Measurements from ENCODE around the gene FUT7.
"Not testable (repeated sequence)": the region's sequence is repeated elsewhere in the genome, so short reads cannot be mapped to it uniquely, and the experiment has no call there.

The FUT7 gene

DNA sequence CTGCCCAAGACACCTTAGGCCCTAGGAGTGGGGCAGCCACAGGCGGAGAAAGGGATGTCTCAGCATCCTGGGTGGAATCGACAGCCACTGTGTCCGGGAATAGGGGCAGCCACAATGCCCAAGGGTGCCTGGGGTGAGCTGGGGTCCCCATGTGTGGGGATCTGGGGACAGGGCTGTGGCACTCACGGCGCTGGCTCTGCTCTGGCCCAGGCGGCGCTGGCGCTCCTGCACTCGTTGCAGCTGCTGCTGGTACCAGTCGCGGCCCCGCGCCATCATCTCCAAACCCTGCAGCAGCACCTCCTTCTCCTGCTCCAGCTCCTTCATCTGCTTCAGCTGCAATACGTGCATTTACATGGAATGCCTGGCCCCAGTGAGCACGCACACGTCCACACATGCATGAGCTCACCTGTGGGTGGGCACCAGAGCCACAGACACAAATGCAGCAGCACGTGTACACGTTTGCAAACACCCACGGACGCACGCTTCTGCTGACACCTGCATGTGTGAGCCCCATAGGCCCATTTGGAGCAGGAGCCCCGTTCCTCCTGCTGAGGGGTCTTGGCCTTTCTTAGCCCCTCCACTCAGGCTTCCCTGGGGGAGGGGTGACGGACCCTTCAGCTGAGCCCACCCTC lies 33.6 kb upstream of the FUT7 start:
- no peak for FAIRE-seq

DNA sequence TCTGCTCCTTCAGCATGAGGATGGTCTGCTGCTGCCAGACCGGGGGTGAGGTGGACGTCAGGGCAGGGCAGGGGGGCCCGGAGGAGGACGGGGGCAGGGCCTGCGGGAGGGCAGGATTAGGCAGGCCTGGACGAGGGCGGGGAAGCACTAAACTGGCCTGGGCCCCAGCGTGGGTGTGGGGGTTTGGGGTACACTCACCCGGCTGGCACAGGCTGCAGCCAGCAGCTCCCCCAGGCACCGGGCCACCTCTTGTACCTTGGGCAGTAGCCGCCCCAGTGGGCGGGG lies 32.9 kb upstream of the FUT7 start:
- no peak for FAIRE-seq

DNA sequence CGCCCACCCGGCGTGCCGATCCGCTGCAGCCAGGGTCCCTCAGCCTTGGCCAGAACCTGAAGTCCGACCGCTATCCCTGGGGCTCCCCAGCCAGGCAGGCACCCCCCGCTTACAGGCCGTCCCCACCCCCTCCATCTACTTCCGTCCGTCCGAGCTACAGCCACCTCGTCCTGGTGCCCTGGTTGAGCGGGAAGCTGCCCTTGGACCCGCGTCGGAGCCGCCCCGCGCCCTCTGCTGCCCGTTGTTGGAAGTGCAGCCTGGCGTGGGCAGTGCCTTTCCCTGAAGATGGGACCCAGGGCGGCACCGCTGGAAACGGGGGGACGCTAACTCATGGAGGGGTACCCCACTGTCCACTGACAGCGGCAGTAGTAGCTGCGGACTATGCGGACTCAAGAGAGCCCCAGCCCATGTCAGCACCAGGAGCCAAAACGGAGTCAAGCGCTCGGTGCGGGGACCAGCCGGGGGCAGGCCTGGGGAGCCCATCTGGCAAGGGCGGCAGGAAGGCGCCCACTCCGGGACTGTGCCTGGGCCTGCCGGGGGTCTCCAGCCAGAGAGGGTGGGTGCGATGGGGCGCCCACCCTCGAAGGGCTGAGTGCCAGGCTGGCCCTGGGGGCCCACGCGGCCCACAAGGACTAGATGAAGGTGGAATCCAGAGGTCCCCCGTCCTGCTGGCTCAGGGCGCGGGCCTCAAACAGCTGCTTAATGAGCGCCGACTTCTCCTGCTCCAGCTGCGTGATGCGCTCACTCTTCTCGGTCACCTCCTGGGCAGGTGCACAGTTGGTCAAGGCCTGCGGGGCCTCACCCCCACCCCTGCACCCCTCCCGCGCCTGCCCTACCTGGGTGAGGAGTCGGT lies 32.4 kb upstream of the FUT7 start:
- FAIRE-seq, result no peak

DNA sequence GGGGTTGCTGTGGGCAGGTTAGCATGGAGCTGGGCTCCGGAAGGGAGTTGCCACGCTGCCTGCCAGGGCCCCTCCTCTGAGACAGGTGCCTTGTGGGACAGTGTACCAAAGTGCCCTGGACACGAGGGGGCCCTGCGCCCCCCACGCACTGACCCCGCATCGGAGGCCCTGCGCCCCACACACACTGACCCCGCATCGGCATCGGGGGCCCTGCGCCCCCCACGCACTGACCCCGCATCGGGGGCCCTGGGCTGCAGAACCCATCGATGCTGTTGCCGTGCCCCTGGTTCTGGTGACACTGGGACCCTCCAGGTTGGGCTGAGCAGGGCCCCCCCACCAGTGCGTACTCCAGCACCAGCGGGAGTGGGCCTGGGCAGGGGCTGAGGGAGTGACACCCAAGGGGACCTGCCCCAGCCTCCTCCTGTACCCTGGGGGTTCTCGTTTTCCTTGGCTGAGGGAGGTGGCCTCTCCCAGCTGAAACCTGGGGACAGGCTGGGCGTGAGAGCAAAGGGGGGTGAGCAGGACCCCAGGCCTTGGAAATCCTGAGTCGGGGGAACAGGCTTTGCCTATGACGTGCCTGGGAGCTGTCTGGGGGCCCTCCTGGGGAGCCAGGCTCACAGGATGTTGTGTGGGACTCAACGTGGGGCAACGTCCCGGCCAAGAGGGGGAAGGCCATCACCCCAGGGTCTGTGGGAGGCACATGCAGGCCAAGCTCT lies 31.6 kb upstream of the FUT7 start:
- no peak for FAIRE-seq

DNA sequence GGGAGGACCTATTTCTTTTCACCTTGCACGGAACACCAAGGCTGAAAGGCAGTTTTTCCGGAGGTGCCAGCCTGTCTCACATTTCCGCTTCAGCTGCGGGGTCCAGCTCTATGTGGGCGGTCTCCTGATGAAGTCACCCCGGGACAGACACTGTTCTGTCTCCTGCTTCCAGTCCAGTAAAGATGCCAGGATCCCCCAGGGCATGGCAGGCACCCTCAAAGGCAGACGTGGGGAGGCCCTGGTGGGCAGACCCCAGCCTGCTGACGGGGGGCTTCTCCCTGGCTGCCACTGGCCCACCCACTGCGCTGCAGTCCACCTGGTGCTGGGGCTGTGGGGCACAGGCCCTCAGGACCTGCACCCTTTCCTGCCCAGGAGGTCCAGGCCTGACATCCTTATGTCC lies 30.9 kb upstream of the FUT7 start:
- FAIRE-seq, result not testable (repeated sequence)

DNA sequence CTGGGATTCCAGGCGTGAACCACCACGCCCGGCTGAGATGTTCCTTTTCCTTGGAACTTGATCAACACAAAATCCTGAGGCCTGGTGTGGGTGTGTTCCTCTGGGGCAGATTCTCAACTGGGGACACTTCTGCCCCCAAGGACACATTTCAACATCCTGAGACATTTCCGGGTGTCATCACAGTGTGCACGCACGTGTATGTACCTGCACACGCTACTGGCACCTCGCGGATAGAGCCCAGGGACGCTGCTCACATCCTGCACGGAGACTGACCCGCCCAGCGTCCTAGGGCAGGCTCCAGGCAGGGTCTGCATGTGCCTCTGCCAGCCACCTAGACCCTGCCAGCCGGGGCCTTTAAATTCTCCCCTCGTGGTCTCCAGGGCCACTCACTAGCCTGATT lies 30.5 kb upstream of the FUT7 start:
- FAIRE-seq, result no peak

DNA sequence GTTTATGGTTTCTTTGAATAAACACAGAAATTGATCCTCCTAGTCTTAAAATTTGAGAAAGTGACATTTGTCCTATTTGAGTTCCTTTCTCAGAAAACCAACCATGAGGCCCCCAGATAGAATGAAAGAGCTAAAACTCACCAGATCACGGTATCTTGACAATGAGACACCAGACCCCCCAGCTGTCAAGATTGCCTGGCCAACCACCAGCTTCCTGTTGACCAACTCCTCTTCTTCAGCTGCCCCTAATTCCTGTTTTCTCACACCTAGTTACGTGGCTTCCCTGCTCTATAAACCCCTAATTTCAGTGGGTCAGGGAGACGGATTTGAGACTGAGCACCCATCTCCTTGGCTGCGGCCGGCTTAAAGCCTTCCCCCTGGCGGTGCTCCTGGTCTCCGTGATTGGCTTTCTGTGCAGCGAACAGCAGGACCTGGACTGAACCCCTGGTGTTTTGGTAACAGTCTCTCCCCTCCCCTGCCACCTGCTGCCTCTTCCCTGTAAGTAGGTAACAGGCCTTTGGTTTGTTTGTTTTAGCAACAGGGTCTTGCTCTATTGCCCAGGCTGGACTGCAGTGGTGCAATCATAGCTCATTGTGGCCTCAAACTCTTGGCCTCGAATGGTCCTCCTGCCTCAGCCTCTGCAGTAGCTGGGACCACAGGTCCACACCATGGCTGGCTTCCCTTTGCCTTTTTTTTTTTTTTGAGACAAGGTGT lies 26.8 kb upstream of the FUT7 start:
- FAIRE-seq, result no peak

DNA sequence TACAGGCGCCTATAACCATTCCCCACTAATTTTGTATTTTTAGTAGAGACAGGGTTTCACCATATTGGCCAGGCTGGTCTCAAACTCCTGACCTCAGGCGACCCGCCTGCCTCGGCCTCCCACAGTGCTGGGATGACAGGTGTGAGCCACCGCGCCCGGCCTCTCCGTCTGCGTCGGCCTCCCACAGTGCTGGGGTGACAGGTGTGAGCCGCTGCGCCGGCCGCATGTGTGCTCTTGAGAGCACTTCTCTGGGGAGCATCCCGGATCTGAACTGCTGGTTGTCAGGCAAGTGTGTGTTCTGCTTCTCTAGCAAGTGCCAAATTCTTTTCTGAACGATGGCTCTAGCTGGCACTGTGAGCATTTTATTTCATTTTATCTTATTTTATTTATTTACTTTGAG lies 25.7 kb upstream of the FUT7 start:
- no peak for FAIRE-seq

DNA sequence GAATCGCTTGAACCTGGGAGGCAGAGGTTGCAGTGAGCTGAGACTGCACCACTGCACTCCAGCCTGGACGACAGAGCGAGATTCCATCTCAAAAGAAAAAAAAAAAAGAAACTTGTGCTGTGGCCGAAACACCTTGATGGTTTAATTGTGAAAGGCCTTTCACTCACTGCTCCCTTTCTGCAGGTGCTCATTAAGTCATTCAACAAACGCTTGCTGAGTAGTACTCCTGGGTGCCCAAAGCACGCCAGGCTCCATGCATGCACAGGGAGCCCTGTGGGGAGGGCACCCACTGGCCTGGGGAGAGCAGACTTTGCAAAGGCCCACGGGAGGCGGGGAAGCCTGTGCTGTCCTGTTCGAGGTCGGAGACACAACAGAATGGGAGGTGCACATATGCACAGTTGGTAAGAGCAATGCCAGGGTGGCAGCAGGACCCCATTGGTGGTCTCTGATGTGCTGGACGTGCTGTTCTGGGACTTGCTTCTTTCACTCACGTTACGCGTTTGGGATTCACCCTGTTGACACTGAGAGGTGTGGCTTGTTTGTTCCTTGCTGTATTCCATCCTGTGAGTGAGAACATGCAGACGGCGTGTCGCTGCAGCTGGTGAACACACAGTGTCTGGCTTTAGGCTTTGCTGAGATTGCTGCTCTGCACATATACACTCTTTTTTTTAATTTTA lies 25.0 kb upstream of the FUT7 start:
- FAIRE-seq, result no peak

DNA sequence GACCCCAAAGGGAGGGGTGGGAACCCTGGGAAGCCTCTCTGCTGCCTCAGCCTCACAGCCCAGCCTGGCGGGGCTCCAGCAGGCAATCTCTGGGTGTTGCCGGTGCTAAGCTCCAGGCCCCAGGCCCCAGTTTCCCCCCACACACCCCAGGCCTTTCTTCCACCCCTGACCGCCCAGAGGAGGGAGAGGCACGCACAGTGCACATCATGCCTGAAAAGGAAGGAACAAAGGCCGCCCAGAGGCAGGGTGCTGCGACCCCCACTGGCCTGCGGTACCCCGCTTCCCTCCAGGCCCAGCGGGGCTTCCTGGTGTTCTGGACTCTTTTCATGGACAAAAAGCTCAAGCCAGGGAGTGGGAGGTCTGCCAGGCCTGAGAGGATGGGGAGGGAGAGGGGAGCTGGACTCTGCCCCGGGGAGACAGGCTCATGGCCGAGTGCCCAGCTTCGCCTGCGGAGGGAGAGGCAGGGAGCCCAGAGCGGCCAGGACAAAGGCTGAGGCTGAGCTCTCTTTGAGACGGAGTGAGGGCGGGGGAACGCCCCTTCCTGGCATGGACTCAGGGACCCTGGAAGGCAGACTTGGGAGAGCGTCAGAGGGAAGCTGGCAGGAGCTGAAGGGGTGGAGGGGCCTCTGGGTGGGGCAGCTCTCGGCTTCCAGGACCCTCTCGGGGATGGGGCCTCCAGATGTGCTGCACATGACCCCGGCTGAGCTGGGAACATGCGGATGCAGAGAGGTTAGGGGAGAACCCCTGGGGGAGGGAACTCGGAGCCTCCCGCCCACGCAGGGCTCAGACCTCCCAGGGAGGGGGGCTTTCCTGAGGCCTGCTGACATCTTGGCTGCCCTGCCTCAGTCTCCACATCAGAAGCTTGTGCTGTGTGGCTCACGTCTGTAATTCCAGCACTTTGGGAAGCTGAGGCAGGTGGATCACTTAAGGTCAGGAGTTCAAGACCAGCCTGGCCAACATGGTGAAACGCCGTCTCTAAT lies 23.8 kb upstream of the FUT7 start:
- FAIRE-seq, result no peak

DNA sequence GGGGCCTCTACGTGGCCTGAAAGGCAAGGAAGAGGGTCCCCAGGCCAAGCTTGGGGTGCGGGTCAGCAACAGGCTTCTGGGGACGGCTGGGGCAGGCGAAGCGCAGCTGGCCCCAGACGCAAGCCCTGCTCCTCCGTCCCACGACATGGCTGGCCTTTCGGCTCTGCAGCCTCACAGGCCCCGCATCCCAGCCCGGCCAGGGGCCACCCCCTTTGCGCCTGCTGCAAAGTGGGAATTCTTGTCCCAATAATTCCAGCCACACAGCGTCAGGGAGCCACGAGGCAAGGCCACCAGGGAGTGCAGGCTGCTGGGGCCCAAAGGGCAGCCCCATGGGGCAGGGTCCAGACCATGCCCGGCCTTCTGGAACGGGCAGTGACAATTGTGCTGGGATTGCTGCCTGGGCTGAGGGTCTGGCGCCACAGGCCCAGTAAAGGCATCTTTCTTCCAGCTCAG lies 23.1 kb upstream of the FUT7 start:
- FAIRE-seq, result no peak

DNA sequence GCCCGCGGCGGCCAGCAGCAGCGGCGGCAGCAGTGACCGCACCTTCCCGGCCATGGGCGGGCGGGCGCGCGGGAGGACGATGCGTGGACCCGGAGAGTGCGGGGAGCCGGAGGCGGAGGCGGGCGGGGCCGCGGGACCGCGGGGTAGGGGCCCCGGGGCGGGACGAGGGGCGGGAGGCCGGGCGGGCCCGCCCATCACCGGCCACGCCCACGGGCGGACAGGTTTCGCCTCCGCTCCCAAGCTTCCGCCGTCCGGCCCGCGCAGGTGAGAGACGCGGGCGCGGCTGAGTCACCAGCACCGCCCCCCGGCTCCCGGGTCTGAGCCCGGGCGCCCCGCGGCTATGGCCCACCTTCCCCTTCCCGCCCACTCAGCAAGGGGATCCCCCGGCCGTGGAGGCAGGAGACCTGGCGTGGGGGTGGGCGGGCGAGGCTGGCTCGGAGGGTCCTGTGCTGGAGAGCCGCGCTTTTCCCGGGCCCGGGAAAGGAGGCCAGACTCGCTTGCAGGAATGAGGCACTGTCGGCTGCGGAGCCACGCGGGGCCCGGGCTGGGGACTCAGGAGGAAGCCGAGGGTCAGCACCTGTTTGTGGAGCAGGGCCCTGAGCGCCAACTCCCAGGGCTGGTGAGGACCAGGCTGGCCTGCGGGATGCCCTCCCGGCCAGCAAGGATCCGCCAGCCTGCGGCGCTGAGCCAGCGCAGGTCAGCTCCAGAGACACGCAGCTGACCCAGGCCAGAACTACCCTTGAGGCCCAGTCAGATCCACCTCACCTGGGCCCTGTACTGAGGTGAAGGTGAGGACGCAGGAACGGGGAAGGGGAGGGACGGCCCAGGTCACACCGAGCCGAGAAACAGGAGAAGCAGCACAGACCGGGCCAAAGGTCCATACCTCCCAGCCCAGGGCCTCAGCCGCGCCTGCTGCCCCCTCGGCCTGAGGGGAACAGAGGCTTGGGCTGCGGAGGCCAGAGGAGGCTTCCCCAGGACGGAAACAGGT lies 22.4 kb upstream of the FUT7 start, which contains the start of gene ENTPD2:
Gene ENTPD2, minus strand, starts transcription at position 118 of the 988 bp plus-strand sequence. Its CDS starts 64 bp downstream, at position 54.
- FAIRE-seq, result no peak

DNA sequence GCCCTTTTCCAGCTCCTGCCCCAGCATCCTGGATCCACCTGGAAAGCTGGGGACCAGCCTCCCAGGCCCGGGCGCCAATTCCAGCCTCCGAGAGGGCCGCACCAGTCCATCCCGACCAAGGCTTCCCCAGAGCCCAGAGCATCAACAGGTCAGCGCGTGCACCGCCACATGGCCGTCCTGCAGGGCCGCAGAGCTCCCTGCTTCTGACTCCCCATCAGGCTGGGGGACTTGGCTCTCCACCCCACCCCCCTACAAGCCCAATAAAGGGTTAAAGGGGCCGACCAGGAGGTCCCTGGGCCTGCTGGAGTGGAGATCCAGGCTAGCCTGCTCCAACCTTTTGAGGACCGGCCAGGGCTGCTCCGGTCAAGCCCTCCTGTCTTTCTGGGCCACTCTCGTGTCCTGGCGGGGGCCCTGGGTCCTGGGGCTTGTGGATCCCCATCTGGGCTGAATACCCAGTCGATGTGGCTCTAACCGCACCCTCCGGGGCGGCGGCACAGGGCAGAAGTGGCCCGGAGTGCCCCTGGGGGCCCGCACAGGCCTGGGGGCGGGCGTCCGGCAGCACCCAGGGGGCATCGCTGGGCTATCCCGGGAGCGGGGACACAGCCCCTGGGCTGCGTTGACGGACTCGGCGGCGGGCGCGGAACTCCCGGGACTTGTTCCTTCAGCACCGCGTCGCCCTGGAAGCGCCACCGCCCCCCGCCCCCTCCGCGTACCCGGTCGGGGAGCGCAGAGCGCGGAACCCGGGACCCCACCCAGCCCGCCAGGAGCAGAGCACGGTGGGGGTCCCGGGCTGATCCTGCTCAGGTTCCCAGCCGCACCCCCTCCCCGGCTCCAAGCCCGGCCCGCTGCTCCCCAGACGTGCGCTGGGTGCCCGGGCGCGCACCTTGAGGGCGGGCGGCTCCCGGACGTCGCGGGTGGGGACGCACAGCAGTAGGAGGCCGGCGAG lies 21.4 kb upstream of the FUT7 start:
- no peak for FAIRE-seq

DNA sequence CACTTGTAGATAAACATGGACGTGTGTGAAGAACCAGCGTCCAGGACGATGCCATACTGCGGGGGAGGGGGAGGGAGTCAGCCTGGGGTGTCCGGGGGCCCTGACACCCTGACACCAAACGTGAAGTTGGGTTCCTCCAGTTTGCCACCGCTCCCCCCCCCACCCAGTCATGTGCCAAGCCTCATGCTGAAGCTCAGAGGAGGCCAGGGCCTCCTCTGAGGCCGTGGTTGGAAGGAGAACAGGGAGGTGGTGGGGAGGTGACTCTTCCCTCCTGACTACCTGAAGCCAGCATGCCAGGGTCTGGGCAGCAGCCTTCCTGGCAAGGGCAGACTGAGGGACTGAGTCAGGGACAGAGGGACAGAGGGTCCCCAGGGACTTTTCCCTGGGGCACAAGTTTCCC lies 20.4 kb upstream of the FUT7 start:
- no peak for FAIRE-seq

DNA sequence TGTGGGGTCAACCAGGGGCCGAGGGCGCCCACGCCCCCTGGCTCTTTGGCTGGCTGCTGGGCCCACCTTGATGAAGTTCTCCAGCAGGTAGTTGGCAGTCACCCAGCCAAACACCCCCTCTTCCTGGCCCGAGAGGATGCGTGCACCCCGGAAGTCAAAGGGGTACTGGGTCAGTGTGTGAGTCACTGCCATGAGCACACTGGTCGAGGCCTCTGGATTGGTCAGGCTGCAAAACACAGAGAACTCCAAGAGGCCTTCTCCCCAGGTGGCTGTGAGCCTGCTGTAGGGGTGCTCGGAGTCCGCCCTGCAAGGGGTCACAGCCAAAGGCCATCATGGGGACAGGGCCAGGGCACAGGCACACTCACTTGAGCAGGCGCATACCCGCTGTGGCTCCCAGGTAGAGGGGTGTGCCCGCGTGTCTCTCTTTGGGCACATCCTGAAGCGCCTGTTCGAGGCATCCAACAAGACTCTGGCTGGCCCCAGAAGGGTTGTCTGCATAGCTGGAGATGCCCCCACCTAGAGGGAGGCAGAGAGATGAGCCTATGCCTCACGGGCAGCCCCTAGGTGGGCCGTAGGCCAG lies 19.3 kb upstream of the FUT7 start:
- no peak for FAIRE-seq

DNA sequence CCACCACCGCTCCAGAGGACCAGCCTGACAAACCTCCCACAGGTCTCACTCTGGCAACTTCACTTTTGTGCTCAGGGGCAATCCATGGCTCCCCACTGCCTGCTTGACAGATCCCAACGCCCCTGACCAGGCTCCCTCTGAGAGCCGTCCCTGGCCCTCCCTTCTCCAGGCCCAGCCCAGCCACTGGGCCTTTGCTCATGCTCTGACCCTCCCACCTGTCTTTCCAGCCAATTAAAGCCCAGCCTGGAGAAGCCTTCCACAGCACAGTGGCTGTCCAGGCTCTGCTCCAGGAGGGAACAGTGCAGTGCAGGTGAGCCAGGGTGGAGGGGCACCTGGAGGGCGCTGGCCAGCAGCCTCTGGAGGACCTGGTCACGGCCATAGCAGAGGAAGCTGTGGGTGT lies 18.7 kb upstream of the FUT7 start:
- FAIRE-seq, result no peak

DNA sequence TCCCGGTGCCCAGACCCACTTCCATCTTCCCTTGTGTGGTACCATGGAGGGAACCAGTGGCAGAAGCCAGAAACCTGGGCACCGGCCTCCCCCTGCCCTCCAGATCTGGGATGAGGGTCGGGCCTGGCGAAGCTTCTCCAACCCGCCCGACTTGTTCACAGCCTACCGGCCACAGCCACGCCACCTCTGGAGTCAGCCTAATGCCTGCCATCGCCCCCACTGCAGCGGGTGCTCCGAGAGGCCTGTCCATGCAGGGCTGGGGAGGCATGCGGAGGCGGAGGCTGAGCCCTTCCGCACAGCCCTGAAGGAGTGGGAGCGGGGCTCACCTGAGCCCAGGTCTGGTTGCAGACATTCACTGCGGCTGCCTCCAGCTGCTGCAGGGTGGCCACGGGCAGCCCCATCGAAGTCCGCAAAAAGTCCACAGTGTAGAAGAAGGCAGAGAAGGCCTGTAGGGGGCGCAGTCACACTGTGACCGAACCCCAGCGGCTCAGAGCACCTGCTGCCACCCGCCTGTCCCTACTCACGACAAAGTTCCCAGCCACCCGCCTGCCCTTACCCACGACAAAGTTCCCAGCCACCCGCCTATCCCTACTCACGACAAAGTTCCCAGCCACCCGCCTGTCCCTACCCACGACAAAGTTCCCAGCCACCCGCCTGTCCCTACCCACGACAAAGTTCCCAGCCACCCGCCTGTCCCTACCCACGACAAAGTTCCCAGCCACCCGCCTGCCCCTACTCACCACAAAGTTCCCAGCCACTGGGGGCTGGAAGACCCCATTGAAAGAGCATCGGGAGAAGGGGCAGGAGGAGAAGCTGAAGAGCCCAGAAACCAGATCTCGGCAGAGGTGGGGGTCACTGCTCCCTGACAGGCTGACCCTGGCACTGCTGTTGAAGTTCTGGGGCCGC lies 17.9 kb upstream of the FUT7 start:
- FAIRE-seq, result no peak
